Measurements from ENCODE around the gene PLEKHM3. TPM values are rescaled to one million over a fixed set of nuclear protein-coding genes. Genes with fewer than 3 reads are reported as not detected.
A peak's percentile ranks its signal among the peaks of the same experiment; 100 is the strongest.

PLEKHM3 gene
- total RNA-seq, 6 donors from 2014 or later: 16.4 to 56.3 (median 28.6) TPM

DNA sequence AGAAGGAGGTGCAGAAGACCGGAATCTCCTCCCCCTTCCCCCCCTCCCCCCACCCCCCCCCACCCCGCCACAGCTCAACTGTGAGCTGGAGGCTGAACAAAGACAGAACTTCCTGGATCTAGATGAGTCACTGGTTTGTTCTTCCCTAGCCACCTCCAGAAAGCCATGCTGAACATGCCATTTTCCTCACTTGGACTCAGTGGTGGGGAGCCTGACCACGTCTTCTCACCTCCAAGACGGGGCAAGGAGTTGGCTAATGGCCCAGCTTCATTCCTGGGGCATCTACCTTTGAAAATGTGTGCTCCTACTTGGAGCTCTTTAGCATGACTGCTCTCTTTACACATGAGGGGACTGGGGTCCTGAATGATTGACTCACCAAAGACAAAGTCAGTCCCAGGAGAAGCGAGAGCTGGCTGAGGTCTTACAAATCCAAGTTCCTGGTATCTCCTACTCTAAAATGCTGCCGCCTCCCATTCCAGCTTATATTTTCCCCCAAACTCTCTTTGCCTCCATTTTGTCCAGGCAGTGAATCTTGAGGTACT lies 233.0 kb downstream of the PLEKHM3 start:
- WGBS, 2 donors: 32 to 43% methylated on average over 5 to 6 of the region's 6 CpGs
- H3K9me3 ChIP-seq: no peaks in the 10 kb centered on the region
- ATAC-seq (ENCODE audit: low FRiP score in 2 of 2) (peak in 1 of 2 donors; percentile 73), DNase-seq (peak in 1 of 2 donors; percentile 36)
- H3K27me3 ChIP-seq: no peaks in the 10 kb centered on the region
- no peak overlapping the region for H3K4me3 ChIP-seq
- H3K4me1 ChIP-seq: peaks cover 9 to 39% (median 26%) of the 10 kb centered on the region in 4 donors
- TF ChIP-seq POLR2A (IDR thresholded peaks at IDR 0.05) (peak in 1 of 4 donors; percentile 23), POLR2AphosphoS5 (IDR thresholded peaks at IDR 0.05) (no peak)
- H3K27ac ChIP-seq: peak overlapping the region in 3 of 4 donors; percentile 63 to 79 (median 66)
- no peaks in the 10 kb centered on the region for H3K36me3 ChIP-seq

DNA sequence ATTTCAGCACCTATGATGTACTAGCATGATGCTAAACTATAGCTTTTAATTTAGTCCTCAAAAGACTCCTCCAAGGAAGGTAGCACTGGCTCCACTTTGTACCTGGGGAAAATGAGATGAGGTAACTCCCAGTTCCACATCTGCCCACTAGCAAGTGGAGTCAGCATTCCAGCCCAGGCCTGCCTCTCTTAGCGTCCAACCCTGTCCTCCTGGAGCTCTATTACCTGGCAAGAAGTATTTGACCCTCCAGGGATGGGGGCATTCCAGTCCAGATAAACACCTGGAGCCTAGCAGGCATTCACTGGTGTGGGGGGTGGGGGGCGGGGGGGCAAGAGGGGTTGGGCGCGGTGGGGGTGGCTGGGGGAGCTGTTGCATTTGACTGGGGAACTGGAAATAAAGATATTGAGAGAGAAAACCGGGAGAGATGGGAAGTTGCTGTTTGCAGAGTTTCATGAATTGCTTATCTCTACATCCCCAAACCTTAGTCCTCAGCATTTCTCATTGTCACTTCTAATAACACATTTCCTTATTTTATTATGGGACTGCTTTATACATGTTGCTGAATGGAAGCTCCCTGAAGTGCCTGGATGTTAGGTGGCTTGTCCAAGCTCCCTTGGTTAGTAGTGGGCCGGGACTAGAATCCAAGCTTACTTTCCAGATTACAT lies 233.6 kb downstream of the PLEKHM3 start:
- H3K36me3 ChIP-seq: no peaks in the 10 kb centered on the region
- H3K4me1 ChIP-seq: peaks cover 9 to 40% (median 23%) of the 10 kb centered on the region in 4 donors
- DNase-seq: no peak
- H3K4me3 ChIP-seq: no peak overlapping the region
- no peaks in the 10 kb centered on the region for H3K27me3 ChIP-seq
- 47 to 48% methylated on average over 6 of the region's 6 CpGs for WGBS, 2 donors
- peak overlapping the region in 3 of 4 donors; percentile 35 to 79 (median 63) for H3K27ac ChIP-seq
- no peaks in the 10 kb centered on the region for H3K9me3 ChIP-seq
- no peak for TF ChIP-seq CTCF (IDR thresholded peaks at IDR 0.05)
- no peak for TF ChIP-seq EP300 (IDR thresholded peaks at IDR 0.05)
- no peak for TF ChIP-seq POLR2A (IDR thresholded peaks at IDR 0.05)
- no peak for TF ChIP-seq POLR2AphosphoS5 (IDR thresholded peaks at IDR 0.05)
- ATAC-seq (ENCODE audit: low FRiP score in 2 of 2): no peak

GRCh38 chr2:207790898-207791297 lies 234.4 kb downstream of the PLEKHM3 start:
- no peak for TF ChIP-seq POLR2A (IDR thresholded peaks at IDR 0.05)
- TF ChIP-seq CTCF (IDR thresholded peaks at IDR 0.05): no peak
- TF ChIP-seq EP300 (IDR thresholded peaks at IDR 0.05): no peak
- no peak for TF ChIP-seq POLR2AphosphoS5 (IDR thresholded peaks at IDR 0.05)
- H3K27ac ChIP-seq: peak overlapping the region in 2 of 4 donors; percentile 7 to 79
- whole genome bisulfite sequencing, 2 donors: 93 to 95% methylated on average over 1 of the region's 1 CpG
- no peak overlapping the region for H3K4me3 ChIP-seq
- no peaks in the 10 kb centered on the region for H3K9me3 ChIP-seq
- peaks cover 9 to 32% (median 19%) of the 10 kb centered on the region in 4 donors for H3K4me1 ChIP-seq
- ATAC-seq (ENCODE audit: low FRiP score in 2 of 2) (no peak), DNase-seq (no peak)
- no peaks in the 10 kb centered on the region for H3K27me3 ChIP-seq
- H3K36me3 ChIP-seq: no peaks in the 10 kb centered on the region

- Histone ChIP-seq H3K27ac (no peak overlapping the region), H3K36me3 (no peaks in the 10 kb centered on the region), H3K27me3 (no peaks in the 10 kb centered on the region), H3K9me3 (no peaks in the 10 kb centered on the region), H3K4me3 (no peak overlapping the region), H3K4me1 (peaks cover 6 to 19% (median 10%) of the 10 kb centered on the region in 4 donors)
- no peak for TF ChIP-seq EP300 (IDR thresholded peaks at IDR 0.05)
- no peak for TF ChIP-seq POLR2AphosphoS5 (IDR thresholded peaks at IDR 0.05)
- TF ChIP-seq CTCF (IDR thresholded peaks at IDR 0.05): no peak
- no peak for TF ChIP-seq POLR2A (IDR thresholded peaks at IDR 0.05)
- ATAC-seq (ENCODE audit: low FRiP score in 2 of 2) (no peak), DNase-seq (no peak)
- WGBS, 2 donors: 70 to 81% methylated on average over 4 of the region's 4 CpGs
Observed at GRCh38 chr2:207787800-207788199, 237.5 kb downstream of the PLEKHM3 start.

- no peaks in the 10 kb centered on the region for H3K36me3 ChIP-seq
- DNase-seq (no peak), ATAC-seq (ENCODE audit: low FRiP score in 2 of 2) (peak in 1 of 2 donors; percentile 34)
- no peak overlapping the region for H3K27ac ChIP-seq
- H3K4me1 ChIP-seq: peaks cover 6 to 12% (median 7%) of the 10 kb centered on the region in 4 donors
- H3K9me3 ChIP-seq: no peaks in the 10 kb centered on the region
- WGBS, 2 donors: 60 to 67% methylated on average over 3 of the region's 3 CpGs
- H3K4me3 ChIP-seq: no peak overlapping the region
- H3K27me3 ChIP-seq: no peaks in the 10 kb centered on the region
- TF ChIP-seq EP300 (IDR thresholded peaks at IDR 0.05) (no peak), CTCF (IDR thresholded peaks at IDR 0.05) (no peak), POLR2AphosphoS5 (IDR thresholded peaks at IDR 0.05) (no peak), POLR2A (IDR thresholded peaks at IDR 0.05) (no peak)
Observed at GRCh38 chr2:207787017-207787416, 238.3 kb downstream of the PLEKHM3 start.
